Liver (tissue), 9 donors: ENCODE results near the gene GLI2. TPM values are rescaled to one million over a fixed set of nuclear protein-coding genes. Genes with fewer than 3 reads are reported as not detected.

ENCODE experiments used
- DNase-seq: peaks from one replicate; pipeline ENCODE4 v3.0.0-alpha.2; 2017; ENCODE audit warnings: low spot score
- H3K27ac ChIP-seq, 2 donors: one replicate each; pipeline ENCODE4 v1.7.0; 2013; ENCODE audit warnings: inconsistent platforms in 2 of 2, low read length in 2 of 2, control low read depth in 1 of 2, low read depth in 1 of 2, mild to moderate bottlenecking in 1 of 2
- H3K27me3 ChIP-seq, 4 donors: one replicate each; pipeline versions ENCODE4 v1.6.1 to v1.7.0; 2013; ENCODE audit warnings: low read length in 3 of 4, inconsistent platforms in 1 of 4, mild to moderate bottlenecking in 1 of 4, moderate library complexity in 1 of 4; ENCODE audit not compliant: control insufficient read depth in 4 of 4, insufficient read depth in 4 of 4
- H3K36me3 ChIP-seq, 4 donors: one replicate each; pipeline versions ENCODE4 v1.6.1 to v1.7.0; 2013; ENCODE audit warnings: low read length in 3 of 4, mild to moderate bottlenecking in 3 of 4, low read depth in 1 of 4, moderate library complexity in 1 of 4; ENCODE audit not compliant: control insufficient read depth in 4 of 4, insufficient read depth in 3 of 4
- H3K4me1 ChIP-seq, 4 donors: one replicate each; pipeline versions ENCODE4 v1.6.1 to v1.7.0; 2013; ENCODE audit warnings: low read length in 3 of 4, mild to moderate bottlenecking in 3 of 4, moderate library complexity in 1 of 4; ENCODE audit not compliant: control insufficient read depth in 4 of 4, insufficient read depth in 4 of 4
- H3K4me3 ChIP-seq, 3 donors: one replicate each; pipeline versions ENCODE4 v1.6.1 to v1.7.0; 2013; ENCODE audit warnings: low read length in 3 of 3, control low read depth in 1 of 3, low read depth in 1 of 3, mild to moderate bottlenecking in 1 of 3
- H3K9ac ChIP-seq, 2 donors: one replicate each; pipeline ENCODE4 v1.7.0; 2013; ENCODE audit warnings: low read length in 2 of 2, mild to moderate bottlenecking in 2 of 2, moderate library complexity in 2 of 2, control low read depth in 1 of 2, low read depth in 1 of 2
- H3K9me3 ChIP-seq, 4 donors: one replicate each; pipeline versions ENCODE4 v1.6.1 to v1.7.0; 2013; ENCODE audit warnings: low read length in 3 of 4; ENCODE audit not compliant: control insufficient read depth in 4 of 4
- ATF3 ChIP-seq: IDR thresholded peaks from 2 replicates; pipeline ENCODE4 v1.6.1; 2016; ENCODE audit warnings: antibody characterized with exemption
- FOXA1 ChIP-seq: IDR thresholded peaks from 2 replicates; pipeline ENCODE4 v1.6.1; 2016; ENCODE audit warnings: antibody characterized with exemption
- FOXA2 ChIP-seq: IDR thresholded peaks from 2 replicates; pipeline ENCODE4 v1.6.1; 2016; ENCODE audit warnings: antibody characterized with exemption
- GABPA ChIP-seq, 2 donors: IDR thresholded peaks in 1 of 2; conservative IDR thresholded peaks in 1 of 2; 2 replicates each; pipeline ENCODE4 v1.6.1; 2016; ENCODE audit warnings: antibody characterized with exemption in 2 of 2, mild to moderate bottlenecking in 1 of 2, moderate library complexity in 1 of 2
- HNF4A ChIP-seq, 2 donors: conservative IDR thresholded peaks; 2 replicates each; pipeline ENCODE4 v1.6.1; 2016; ENCODE audit warnings: antibody characterized with exemption in 2 of 2, mild to moderate bottlenecking in 2 of 2
- HNF4G ChIP-seq: IDR thresholded peaks from 2 replicates; pipeline ENCODE4 v1.6.1; 2016; ENCODE audit warnings: antibody characterized with exemption
- JUND ChIP-seq, 2 donors: IDR thresholded peaks; 2 replicates each; pipeline ENCODE4 v1.6.1; 2016; ENCODE audit warnings: antibody characterized with exemption in 2 of 2
- NR2F2 ChIP-seq: IDR thresholded peaks from 2 replicates; pipeline ENCODE4 v1.6.1; 2016; ENCODE audit warnings: antibody characterized with exemption
- RAD21 ChIP-seq, 2 donors: IDR thresholded peaks; 2 replicates each; pipeline ENCODE4 v1.6.1; 2016; ENCODE audit warnings: antibody characterized with exemption in 2 of 2, mild to moderate bottlenecking in 2 of 2
- SP1 ChIP-seq: IDR thresholded peaks from 2 replicates; pipeline ENCODE4 v1.6.1; 2018; ENCODE audit warnings: antibody characterized with exemption, mild to moderate bottlenecking
- TAF1 ChIP-seq: conservative IDR thresholded peaks from 2 replicates; pipeline ENCODE4 v1.6.1; 2016; ENCODE audit warnings: antibody characterized with exemption, mild to moderate bottlenecking
- YY1 ChIP-seq: IDR thresholded peaks from 2 replicates; pipeline ENCODE4 v1.6.1; 2016; ENCODE audit warnings: antibody characterized with exemption, mild to moderate bottlenecking
- ZBTB33 ChIP-seq: IDR thresholded peaks from 2 replicates; pipeline ENCODE4 v1.6.1; 2016; ENCODE audit warnings: antibody characterized with exemption
- WGBS: extraction: QIAGEN DNeasy Blood & Tissue Kit; methylation state at CpG from one replicate; pipeline ENCODE4 v1.1.7; 2013; 5-methylcytosine and 5-hydroxymethylcytosine counted together
- polyA plus RNA-seq, 2 donors: library from polyadenylated mRNA; stranded (reverse) in 1 of 2; unstranded in 1 of 2; fragments of 200-250 nt in 1 of 2; fragments of >200 nt in 1 of 2; fragmentation: Nextera tagmentation in 1 of 2; extraction: Ambion mirVana in 1 of 2; gene quantifications; one replicate each; pipeline versions ENCODE4 v1.2.1 to v1.2.3, GENCODE V29; 2013 to 2015
- total RNA-seq, 2 donors: library from RNA; depleted of rRNA; stranded (reverse); fragments of >200 nt; gene quantifications; one replicate each; pipeline ENCODE4 v1.2.3, GENCODE V29; 2014
- donor health status: healthy.
- donor health status: healthy.
- donor health status: healthy.
- donor health status: healthy.
- donor health status: healthy.

GLI2 gene
- total and polyA plus RNA-seq, 4 donors = 0.04 to 0.16 (median 0.11) TPM

DNA sequence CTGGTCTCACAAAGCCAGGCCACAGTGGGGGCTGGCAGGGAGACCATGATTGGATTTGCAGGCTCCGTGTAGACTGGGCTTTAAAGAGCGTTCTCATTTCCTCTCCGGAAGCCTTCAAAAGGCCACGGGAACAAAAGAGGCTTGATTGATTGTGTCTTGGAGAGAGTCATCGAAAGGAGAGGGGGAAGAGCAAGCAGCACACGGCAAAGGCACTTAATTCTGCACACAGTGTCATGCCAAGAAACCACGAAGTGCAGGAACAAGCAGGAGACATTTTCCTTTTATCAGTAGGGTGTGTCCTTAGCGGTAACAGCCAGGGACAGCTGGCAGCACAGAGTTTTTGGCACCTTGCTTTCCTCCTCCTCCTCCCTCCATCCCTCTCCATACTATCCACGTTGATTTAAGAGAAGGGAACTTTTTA, 47.7 kb downstream of the GLI2 start:
- H3K4me1 ChIP-seq = no peaks in the 10 kb centered on the region
- H3K9ac ChIP-seq = no peak overlapping the region
- H3K9me3 ChIP-seq = no peaks in the 10 kb centered on the region
- no peak overlapping the region for H3K27ac ChIP-seq
- 26% methylated on average over 9 of the region's 9 CpGs for WGBS
- TF ChIP-seq JUND (IDR thresholded peaks at IDR 0.05) (no peak), HNF4G (no peak), FOXA1 (no peak), HNF4A (conservative IDR thresholded peaks at IDR 0.05) (no peak), NR2F2 (no peak), ZBTB33 (no peak), FOXA2 (no peak), RAD21 (IDR thresholded peaks at IDR 0.05) (no peak), SP1 (no peak), TAF1 (no peak), YY1 (no peak)
- H3K36me3 ChIP-seq = no peaks in the 10 kb centered on the region
- H3K27me3 ChIP-seq = peaks cover 0 to 5% (median 0%) of the 10 kb centered on the region in 4 donors
- DNase-seq = no peak
- H3K4me3 ChIP-seq = no peak overlapping the region

DNA sequence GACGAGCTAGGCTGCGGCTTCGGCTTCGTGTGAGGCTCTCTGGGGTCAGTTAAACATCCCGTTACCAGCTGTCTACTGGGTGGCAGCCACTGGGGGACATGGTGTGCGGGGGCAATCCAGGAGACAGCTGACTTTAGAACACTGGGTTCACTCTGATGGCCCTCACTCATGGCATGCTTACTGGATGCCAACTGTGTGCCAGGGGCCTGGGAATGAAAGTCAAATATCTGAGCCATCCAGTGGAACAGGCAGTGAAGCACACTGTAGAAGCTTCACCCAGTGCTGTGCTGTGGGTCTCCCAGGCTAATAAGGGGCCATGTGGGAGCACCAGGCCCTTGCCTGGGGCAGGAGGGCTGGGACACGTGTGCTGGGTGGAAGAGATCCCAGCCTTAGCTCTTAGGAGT, 48.3 kb downstream of the GLI2 start:
- WGBS = 83% methylated on average over 7 of the region's 7 CpGs
- Histone ChIP-seq H3K4me3 (no peak overlapping the region), H3K36me3 (no peaks in the 10 kb centered on the region), H3K9me3 (no peaks in the 10 kb centered on the region), H3K9ac (no peak overlapping the region), H3K27me3 (peaks cover 0 to 5% (median 0%) of the 10 kb centered on the region in 4 donors), H3K27ac (no peak overlapping the region), H3K4me1 (no peaks in the 10 kb centered on the region)
- no peak for TF ChIP-seq GABPA (IDR thresholded peaks at IDR 0.05 in 1 of 2, conservative IDR thresholded peaks at IDR 0.05 in 1 of 2)
- TF ChIP-seq HNF4A (conservative IDR thresholded peaks at IDR 0.05) = no peak
- TF ChIP-seq HNF4G = no peak
- TF ChIP-seq FOXA2 = no peak
- no peak for TF ChIP-seq JUND (IDR thresholded peaks at IDR 0.05)
- TF ChIP-seq TAF1 = no peak
- TF ChIP-seq ATF3 = no peak
- no peak for DNase-seq
